Panc1 (cell line): ENCODE results near the gene CCL2.

Source experiments
- POLR2AphosphoS5 ChIP-seq: IDR thresholded peaks from 2 replicates; pipeline ENCODE4 v1.6.1; 2012; ENCODE audit warnings: mild to moderate bottlenecking, low read depth, low read length, moderate library complexity
- TF ChIP-seq, protein P1 (sequence below): fragments of 450-650 bp; IDR thresholded peaks from 2 replicates; pipeline ENCODE4 v1.5.1; 2017; ENCODE audit warnings: mild to moderate bottlenecking
- TF ChIP-seq, protein P2 (sequence below), 2 experiments: IDR thresholded peaks; 2 replicates each; pipeline ENCODE4 v1.6.1; 2011 to 2012; ENCODE audit warnings: low read depth in 2 of 2, control low read depth in 1 of 2, low read length in 1 of 2, mild to moderate bottlenecking in 1 of 2, moderate library complexity in 1 of 2; ENCODE audit not compliant: insufficient read depth in 1 of 2

DNA sequence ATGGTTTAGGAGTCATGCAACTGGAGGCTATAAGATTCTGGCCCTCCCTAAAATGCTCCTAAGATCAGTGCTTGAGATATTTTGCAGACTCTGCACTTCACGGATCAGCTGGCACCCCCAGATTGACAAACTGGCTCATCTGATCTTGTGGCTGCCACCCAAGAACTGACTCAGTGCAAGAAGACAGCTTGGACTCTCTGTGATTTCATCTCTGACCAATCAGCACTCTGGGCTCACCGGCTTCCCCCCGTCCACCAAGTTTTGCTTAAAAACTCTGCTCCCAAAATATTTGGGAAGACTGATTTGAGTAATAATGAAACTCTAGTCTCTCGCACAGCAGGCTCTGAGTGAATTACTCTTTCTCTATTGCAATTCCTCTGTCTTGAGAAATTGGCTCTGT, 26.3 kb upstream of the CCL2 start:
- TF ChIP-seq, protein P1, sequence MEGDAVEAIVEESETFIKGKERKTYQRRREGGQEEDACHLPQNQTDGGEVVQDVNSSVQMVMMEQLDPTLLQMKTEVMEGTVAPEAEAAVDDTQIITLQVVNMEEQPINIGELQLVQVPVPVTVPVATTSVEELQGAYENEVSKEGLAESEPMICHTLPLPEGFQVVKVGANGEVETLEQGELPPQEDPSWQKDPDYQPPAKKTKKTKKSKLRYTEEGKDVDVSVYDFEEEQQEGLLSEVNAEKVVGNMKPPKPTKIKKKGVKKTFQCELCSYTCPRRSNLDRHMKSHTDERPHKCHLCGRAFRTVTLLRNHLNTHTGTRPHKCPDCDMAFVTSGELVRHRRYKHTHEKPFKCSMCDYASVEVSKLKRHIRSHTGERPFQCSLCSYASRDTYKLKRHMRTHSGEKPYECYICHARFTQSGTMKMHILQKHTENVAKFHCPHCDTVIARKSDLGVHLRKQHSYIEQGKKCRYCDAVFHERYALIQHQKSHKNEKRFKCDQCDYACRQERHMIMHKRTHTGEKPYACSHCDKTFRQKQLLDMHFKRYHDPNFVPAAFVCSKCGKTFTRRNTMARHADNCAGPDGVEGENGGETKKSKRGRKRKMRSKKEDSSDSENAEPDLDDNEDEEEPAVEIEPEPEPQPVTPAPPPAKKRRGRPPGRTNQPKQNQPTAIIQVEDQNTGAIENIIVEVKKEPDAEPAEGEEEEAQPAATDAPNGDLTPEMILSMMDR = no peak
- no peak for TF ChIP-seq POLR2AphosphoS5
- TF ChIP-seq, protein P2, sequence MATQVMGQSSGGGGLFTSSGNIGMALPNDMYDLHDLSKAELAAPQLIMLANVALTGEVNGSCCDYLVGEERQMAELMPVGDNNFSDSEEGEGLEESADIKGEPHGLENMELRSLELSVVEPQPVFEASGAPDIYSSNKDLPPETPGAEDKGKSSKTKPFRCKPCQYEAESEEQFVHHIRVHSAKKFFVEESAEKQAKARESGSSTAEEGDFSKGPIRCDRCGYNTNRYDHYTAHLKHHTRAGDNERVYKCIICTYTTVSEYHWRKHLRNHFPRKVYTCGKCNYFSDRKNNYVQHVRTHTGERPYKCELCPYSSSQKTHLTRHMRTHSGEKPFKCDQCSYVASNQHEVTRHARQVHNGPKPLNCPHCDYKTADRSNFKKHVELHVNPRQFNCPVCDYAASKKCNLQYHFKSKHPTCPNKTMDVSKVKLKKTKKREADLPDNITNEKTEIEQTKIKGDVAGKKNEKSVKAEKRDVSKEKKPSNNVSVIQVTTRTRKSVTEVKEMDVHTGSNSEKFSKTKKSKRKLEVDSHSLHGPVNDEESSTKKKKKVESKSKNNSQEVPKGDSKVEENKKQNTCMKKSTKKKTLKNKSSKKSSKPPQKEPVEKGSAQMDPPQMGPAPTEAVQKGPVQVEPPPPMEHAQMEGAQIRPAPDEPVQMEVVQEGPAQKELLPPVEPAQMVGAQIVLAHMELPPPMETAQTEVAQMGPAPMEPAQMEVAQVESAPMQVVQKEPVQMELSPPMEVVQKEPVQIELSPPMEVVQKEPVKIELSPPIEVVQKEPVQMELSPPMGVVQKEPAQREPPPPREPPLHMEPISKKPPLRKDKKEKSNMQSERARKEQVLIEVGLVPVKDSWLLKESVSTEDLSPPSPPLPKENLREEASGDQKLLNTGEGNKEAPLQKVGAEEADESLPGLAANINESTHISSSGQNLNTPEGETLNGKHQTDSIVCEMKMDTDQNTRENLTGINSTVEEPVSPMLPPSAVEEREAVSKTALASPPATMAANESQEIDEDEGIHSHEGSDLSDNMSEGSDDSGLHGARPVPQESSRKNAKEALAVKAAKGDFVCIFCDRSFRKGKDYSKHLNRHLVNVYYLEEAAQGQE (IDR thresholded peaks at IDR 0.05; ENCODE audit: insufficient read depth in 1 of 2, low read depth in 2 of 2, low read length in 1 of 2) = no peak
